Endothelial cell of umbilical vein (primary cell): ENCODE results near the gene CDK18.

Source experiments
- FOS ChIP-seq: IDR thresholded peaks from 2 replicates; pipeline ENCODE4 v1.6.1; 2011; ENCODE audit warnings: mild to moderate bottlenecking, low read length, moderate library complexity, borderline replicate concordance; ENCODE audit not compliant: insufficient read depth
- POLR2A ChIP-seq: IDR thresholded peaks from 2 replicates; pipeline ENCODE4 v1.6.1; 2012; ENCODE audit warnings: low read depth, mild to moderate bottlenecking, control low read depth, low read length
- POLR2AphosphoS5 ChIP-seq: IDR thresholded peaks from 2 replicates; pipeline ENCODE4 v1.6.1; 2012; ENCODE audit warnings: low read depth, mild to moderate bottlenecking, control low read depth, low read length, moderate library complexity; ENCODE audit not compliant: insufficient read depth
- TF ChIP-seq, protein P1 (sequence below), 2 donors: IDR thresholded peaks; 1 replicate in 1 of 2; 2 replicates in 1 of 2; pipeline ENCODE4 v1.5.1; 2011; ENCODE audit warnings: low read length in 2 of 2, mild to moderate bottlenecking in 2 of 2, moderate library complexity in 2 of 2, control low read depth in 1 of 2, inconsistent platforms in 1 of 2, low read depth in 1 of 2; ENCODE audit not compliant: insufficient read depth in 1 of 2; ENCODE audit errors: extremely low read depth in 1 of 2

DNA sequence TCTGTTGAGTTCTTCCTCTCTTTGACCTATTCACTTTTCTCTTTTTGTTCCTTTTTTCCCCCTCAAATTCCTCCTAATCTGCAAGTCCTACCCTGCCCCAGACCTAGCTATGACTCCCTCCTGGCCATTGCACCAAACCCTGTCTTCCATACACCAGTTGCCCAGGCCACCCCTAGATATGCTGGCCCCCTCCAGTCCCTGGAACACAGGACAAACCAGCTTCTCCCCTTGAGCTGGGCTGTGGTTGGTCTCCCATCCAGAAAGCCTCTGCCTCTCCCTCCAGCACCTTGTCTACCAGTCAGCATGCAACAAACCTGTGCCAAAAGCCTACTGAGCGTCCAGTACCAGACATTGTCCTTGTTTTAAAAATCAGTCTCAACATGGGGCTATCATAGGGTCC lies 68.0 kb downstream of the CDK18 start:
- TF ChIP-seq POLR2A (no peak), FOS (no peak), POLR2AphosphoS5 (no peak)
- TF ChIP-seq, protein P1, sequence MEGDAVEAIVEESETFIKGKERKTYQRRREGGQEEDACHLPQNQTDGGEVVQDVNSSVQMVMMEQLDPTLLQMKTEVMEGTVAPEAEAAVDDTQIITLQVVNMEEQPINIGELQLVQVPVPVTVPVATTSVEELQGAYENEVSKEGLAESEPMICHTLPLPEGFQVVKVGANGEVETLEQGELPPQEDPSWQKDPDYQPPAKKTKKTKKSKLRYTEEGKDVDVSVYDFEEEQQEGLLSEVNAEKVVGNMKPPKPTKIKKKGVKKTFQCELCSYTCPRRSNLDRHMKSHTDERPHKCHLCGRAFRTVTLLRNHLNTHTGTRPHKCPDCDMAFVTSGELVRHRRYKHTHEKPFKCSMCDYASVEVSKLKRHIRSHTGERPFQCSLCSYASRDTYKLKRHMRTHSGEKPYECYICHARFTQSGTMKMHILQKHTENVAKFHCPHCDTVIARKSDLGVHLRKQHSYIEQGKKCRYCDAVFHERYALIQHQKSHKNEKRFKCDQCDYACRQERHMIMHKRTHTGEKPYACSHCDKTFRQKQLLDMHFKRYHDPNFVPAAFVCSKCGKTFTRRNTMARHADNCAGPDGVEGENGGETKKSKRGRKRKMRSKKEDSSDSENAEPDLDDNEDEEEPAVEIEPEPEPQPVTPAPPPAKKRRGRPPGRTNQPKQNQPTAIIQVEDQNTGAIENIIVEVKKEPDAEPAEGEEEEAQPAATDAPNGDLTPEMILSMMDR (IDR thresholded peaks at IDR 0.05; ENCODE audit: extremely low read depth in 1 of 2, insufficient read depth in 1 of 2, low read depth in 1 of 2, low read length in 2 of 2), result no peak
